ENCODE data around the gene SPOCD1.

SPOCD1 gene

DNA sequence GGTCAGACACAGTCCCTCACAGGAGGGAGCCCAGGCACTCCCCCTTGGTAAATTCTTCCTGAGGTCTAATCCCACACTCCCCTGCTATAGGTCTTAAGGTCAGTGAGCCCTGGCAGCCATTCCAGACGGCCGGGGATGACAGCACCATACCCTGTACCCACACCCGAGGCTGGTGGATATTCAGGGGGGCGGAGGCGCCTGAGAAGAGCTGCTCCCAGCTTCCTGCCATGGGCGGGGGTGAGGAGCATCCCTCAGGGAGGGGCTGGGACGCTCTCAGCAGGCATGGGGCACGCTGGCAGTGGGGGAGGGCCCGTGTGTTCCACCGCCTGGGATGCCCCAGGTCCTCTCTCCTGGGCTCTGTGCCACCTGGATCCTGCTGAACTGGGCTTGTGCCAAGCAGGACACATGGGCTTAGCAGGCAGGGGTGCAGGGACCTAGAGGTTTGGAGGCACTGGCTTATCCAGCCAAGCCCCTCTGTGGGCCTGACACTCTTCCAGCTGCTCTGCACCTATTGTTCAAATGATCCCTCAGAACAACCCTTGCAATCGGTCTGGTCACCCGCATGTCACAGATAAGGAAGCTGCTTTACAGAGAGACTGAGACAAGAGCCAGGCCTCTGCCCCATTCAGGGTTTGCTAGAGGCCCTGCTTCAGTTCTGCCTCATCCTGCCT is 46.0 kb downstream of the SPOCD1 start:
- TF ChIP-seq, protein P1, sequence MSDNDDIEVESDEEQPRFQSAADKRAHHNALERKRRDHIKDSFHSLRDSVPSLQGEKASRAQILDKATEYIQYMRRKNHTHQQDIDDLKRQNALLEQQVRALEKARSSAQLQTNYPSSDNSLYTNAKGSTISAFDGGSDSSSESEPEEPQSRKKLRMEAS (IDR thresholded peaks at IDR 0.05; ENCODE audit: low read depth, low read length) = no peak
- TF ChIP-seq POLR2A (IDR thresholded peaks at IDR 0.05; ENCODE audit: extremely low read depth, insufficient read length) (no peak), MYC (IDR thresholded peaks at IDR 0.05; ENCODE audit: low read depth, low read length) (no peak)
- TF ChIP-seq, protein P2, sequence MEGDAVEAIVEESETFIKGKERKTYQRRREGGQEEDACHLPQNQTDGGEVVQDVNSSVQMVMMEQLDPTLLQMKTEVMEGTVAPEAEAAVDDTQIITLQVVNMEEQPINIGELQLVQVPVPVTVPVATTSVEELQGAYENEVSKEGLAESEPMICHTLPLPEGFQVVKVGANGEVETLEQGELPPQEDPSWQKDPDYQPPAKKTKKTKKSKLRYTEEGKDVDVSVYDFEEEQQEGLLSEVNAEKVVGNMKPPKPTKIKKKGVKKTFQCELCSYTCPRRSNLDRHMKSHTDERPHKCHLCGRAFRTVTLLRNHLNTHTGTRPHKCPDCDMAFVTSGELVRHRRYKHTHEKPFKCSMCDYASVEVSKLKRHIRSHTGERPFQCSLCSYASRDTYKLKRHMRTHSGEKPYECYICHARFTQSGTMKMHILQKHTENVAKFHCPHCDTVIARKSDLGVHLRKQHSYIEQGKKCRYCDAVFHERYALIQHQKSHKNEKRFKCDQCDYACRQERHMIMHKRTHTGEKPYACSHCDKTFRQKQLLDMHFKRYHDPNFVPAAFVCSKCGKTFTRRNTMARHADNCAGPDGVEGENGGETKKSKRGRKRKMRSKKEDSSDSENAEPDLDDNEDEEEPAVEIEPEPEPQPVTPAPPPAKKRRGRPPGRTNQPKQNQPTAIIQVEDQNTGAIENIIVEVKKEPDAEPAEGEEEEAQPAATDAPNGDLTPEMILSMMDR (IDR thresholded peaks at IDR 0.05; ENCODE audit: low read depth, low read length) = no peak
- H3K4me3 ChIP-seq (ENCODE audit: low read depth, low read length) = no peak overlapping the region
- DNase-seq (ENCODE audit: low read depth) = no peak

DNA sequence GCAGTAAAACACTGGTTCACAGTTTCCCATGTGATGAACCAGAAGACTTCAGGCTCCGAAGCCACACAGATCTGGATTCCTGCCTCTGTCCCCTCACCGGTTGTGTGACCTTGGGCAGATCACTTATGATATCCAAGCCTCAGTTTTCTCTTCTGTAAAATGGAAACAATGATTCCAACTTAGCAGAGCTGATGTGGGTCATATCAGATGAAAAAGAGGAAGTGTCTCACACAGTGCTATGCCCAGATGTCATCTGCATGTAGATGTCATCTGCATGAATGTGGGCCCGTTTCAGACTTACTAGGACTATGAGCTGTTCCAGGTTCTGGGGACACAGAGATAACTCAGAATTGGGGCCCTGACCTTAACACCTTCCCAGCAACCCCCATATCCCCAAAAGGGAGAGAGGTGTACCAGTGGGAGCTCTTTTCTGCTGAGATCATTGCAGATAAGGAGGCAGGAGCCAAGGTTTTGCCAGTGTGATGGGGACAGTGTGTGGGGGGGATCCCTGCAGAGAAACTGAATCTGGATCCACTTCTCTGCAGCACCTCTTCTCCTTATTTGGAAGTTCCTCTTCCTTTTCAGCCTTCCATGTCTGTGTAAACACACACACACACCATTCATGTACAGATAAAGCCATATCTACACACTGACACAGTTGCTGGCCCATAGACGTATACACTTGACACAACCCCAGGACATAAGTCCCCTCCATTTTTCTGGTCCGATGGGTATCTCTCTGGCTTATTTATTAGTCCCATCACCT is 46.7 kb downstream of the SPOCD1 start:
- DNase-seq (ENCODE audit: low read depth) = peak; percentile 44
- H3K4me3 ChIP-seq (ENCODE audit: low read depth, low read length) = no peak overlapping the region
- TF ChIP-seq, protein P1 (IDR thresholded peaks at IDR 0.05; ENCODE audit: low read depth, low read length) = no peak
- no peak for TF ChIP-seq MYC (IDR thresholded peaks at IDR 0.05; ENCODE audit: low read depth, low read length)
- TF ChIP-seq POLR2A (IDR thresholded peaks at IDR 0.05; ENCODE audit: extremely low read depth, insufficient read length) = no peak
- TF ChIP-seq, protein P2 (IDR thresholded peaks at IDR 0.05; ENCODE audit: low read depth, low read length) = no peak

DNA sequence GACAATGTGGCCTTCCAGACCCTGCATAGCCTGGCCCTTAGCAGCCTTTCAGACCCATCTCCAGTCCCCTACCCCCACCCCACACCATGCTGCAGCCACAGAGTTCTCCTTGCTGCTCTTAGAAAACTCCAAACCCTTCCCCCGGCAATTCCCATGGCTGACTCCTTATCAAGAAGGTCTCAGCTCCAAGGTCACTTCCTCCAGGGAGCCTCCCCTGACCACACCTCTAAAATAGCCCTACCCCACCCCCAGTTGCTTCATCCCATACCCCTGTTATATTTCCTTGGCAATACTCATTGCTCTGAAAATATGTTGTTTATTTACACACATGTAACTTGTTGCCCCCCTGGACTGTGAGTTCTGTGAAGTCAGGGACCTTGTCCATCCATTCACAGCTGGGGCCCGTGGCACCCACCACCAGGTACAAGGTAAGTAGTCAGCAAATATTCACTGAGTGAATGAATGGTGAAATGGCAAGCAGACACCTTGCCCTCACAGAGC is 47.4 kb downstream of the SPOCD1 start:
- TF ChIP-seq, protein P1 (IDR thresholded peaks at IDR 0.05; ENCODE audit: low read depth, low read length) = no peak
- TF ChIP-seq MYC (IDR thresholded peaks at IDR 0.05; ENCODE audit: low read depth, low read length) = no peak
- TF ChIP-seq, protein P2 (IDR thresholded peaks at IDR 0.05; ENCODE audit: low read depth, low read length) = no peak
- TF ChIP-seq POLR2A (IDR thresholded peaks at IDR 0.05; ENCODE audit: extremely low read depth, insufficient read length) = no peak
- no peak overlapping the region for H3K4me3 ChIP-seq (ENCODE audit: low read depth, low read length)
- DNase-seq (ENCODE audit: low read depth) = no peak

DNA sequence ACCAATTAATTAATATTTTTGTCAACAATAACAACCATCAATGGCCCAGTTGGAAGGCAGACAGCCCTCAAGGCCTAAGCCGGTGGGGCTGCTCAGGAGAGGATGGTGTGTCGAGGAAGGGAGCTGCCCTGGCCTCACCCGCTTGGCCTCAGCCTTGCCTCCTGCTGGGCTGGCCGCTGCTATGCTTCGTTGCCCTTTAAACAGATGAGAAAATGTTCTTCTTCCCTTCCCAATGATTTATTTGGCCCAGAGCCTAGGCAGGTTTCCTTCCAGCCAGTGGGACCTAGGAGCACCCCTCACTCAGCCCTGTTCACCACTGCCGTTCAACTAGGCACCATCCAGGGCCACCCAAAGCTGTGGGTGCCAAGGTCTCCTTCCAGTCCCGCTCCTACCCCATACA is 48.6 kb downstream of the SPOCD1 start:
- TF ChIP-seq MYC (IDR thresholded peaks at IDR 0.05; ENCODE audit: low read depth, low read length) (no peak), POLR2A (IDR thresholded peaks at IDR 0.05; ENCODE audit: extremely low read depth, insufficient read length) (no peak)
- TF ChIP-seq, protein P2 (IDR thresholded peaks at IDR 0.05; ENCODE audit: low read depth, low read length) = no peak
- TF ChIP-seq, protein P1 (IDR thresholded peaks at IDR 0.05; ENCODE audit: low read depth, low read length) = no peak
- no peak overlapping the region for H3K4me3 ChIP-seq (ENCODE audit: low read depth, low read length)
- no peak for DNase-seq (ENCODE audit: low read depth)

DNA sequence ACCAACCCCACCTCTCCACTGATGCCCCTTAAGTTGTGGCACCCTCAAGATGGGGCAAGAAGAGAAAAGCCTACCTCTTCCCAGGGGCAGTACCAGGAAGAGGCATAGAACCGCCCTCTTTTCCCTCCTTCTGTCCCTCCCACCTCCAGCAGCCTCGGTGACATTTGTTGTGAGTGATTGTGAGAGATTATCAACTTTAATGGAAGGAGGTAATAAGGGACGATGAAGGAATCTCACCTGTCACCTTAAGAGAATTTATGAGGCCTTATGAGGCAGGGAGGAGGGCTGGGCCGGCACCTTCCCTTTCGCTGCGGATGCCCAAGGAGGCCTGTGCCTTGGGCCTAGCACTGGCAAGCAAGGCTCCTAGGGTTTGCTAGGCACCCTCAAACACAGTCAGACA is 50.3 kb downstream of the SPOCD1 start:
- TF ChIP-seq MYC (IDR thresholded peaks at IDR 0.05; ENCODE audit: low read depth, low read length) (no peak), POLR2A (IDR thresholded peaks at IDR 0.05; ENCODE audit: extremely low read depth, insufficient read length) (no peak)
- TF ChIP-seq, protein P1 (IDR thresholded peaks at IDR 0.05; ENCODE audit: low read depth, low read length) = no peak
- TF ChIP-seq, protein P2 (IDR thresholded peaks at IDR 0.05; ENCODE audit: low read depth, low read length) = no peak
- DNase-seq (ENCODE audit: low read depth) = no peak
- no peak overlapping the region for H3K4me3 ChIP-seq (ENCODE audit: low read depth, low read length)
